Spleen (tissue), 7 donors: Measurements from ENCODE around the gene SELP.

ENCODE experiments used
- CTCF ChIP-seq, 11 experiments: fragments of 200-600 bp in 7 of 11; fragments of 450-650 bp in 4 of 11; sonication (generic) in 4 of 11; IDR thresholded peaks in 8 of 11; conservative IDR thresholded peaks in 3 of 11; 1 replicate in 7 of 11; 2 replicates in 4 of 11; pipeline versions ENCODE4 v1.4.0 to v1.8.0; 2016 to 2021; ENCODE audit warnings: antibody characterized with exemption in 11 of 11, inconsistent platforms in 4 of 11, mild to moderate bottlenecking in 1 of 11
- POLR2A ChIP-seq, 3 donors: fragments of 450-650 bp; IDR thresholded peaks; one replicate each; pipeline ENCODE4 v1.5.1; 2017; ENCODE audit warnings: antibody characterized with exemption in 3 of 3, mild to moderate bottlenecking in 1 of 3
- donor health status: DM: no; HTN: no; CAD: no; lungs with moderate emphysema.
- donor health status: DM: no; HTN: no; CAD: no.
- donor health status: DM: no; HTN: no; CAD: no.

GRCh38 chr1:169572187-169572586 lies 57.7 kb downstream of the SELP start:
- TF ChIP-seq POLR2A (IDR thresholded peaks at IDR 0.05) (no peak), CTCF (IDR thresholded peaks at IDR 0.05 in 8 of 11, conservative IDR thresholded peaks at IDR 0.05 in 3 of 11) (no peak)
